Body of pancreas (tissue), 4 donors: Measurements from ENCODE around the gene MEF2D.

Experiments used
- POLR2A ChIP-seq, 3 donors: fragments of 450-650 bp; IDR thresholded peaks; one replicate each; pipeline ENCODE4 v1.6.1; 2016; ENCODE audit warnings: antibody characterized with exemption in 3 of 3, mild to moderate bottlenecking in 2 of 3
- TF ChIP-seq, protein P1 (sequence below), 7 experiments: fragments of 450-650 bp in 4 of 7; fragments of 200-600 bp in 3 of 7; sonication (generic) in 3 of 7; IDR thresholded peaks; one replicate each; pipeline ENCODE4 v1.5.1; 2016 to 2019; ENCODE audit warnings: antibody characterized with exemption in 7 of 7

DNA sequence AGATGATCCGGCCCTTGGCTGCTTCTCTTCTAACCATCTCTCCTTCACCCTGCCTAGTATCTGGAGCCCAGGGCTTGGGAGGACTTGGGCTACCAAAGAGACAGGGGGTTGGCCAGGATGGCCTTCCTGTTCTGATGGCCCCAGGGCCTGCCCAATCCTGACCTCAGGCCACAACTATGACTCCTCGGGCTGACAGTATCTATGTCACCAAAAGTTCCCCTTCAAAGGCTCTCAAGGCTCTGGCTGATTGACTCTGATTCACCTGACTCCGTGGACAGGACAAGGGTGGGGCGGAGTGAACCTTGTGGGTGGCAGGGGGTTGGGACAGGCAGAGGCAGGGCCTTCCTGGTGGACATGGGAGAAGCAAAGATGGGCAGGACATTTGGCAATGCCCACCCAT lies 12.7 kb downstream of the MEF2D start:
- TF ChIP-seq, protein P1, sequence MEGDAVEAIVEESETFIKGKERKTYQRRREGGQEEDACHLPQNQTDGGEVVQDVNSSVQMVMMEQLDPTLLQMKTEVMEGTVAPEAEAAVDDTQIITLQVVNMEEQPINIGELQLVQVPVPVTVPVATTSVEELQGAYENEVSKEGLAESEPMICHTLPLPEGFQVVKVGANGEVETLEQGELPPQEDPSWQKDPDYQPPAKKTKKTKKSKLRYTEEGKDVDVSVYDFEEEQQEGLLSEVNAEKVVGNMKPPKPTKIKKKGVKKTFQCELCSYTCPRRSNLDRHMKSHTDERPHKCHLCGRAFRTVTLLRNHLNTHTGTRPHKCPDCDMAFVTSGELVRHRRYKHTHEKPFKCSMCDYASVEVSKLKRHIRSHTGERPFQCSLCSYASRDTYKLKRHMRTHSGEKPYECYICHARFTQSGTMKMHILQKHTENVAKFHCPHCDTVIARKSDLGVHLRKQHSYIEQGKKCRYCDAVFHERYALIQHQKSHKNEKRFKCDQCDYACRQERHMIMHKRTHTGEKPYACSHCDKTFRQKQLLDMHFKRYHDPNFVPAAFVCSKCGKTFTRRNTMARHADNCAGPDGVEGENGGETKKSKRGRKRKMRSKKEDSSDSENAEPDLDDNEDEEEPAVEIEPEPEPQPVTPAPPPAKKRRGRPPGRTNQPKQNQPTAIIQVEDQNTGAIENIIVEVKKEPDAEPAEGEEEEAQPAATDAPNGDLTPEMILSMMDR (IDR thresholded peaks at IDR 0.05), result no peak
- TF ChIP-seq POLR2A (IDR thresholded peaks at IDR 0.05), result no peak
